Endothelial cell (in vitro differentiated cells): Measurements from ENCODE around the gene SUPT3H. TPM values are rescaled to one million over a fixed set of nuclear protein-coding genes. Genes with fewer than 3 reads are reported as not detected.

Experiments
- DNase-seq: peaks from one replicate; pipeline ENCODE4 v3.0.0; 2021; ENCODE audit warnings: low spot score
- H3K27ac Mint-ChIP-seq: one replicate; pipeline ENCODE4 v1.8.0; 2021; ENCODE audit warnings: mixed read lengths, inconsistent platforms; ENCODE audit not compliant: unreplicated experiment
- H3K27me3 Mint-ChIP-seq: one replicate; pipeline ENCODE4 v1.8.0; 2021; ENCODE audit warnings: mild to moderate bottlenecking, moderate library complexity, mixed read lengths, inconsistent platforms; ENCODE audit not compliant: unreplicated experiment
- H3K36me3 Mint-ChIP-seq: one replicate; pipeline ENCODE4 v1.8.0; 2021; ENCODE audit warnings: mild to moderate bottlenecking, low read depth, mixed read lengths, inconsistent platforms; ENCODE audit not compliant: unreplicated experiment
- H3K4me1 Mint-ChIP-seq: one replicate; pipeline ENCODE4 v1.8.0; 2021; ENCODE audit warnings: mild to moderate bottlenecking, mixed read lengths, inconsistent platforms; ENCODE audit not compliant: unreplicated experiment
- H3K4me3 Mint-ChIP-seq: one replicate; pipeline ENCODE4 v1.8.0; 2021; ENCODE audit warnings: mild to moderate bottlenecking, mixed read lengths, inconsistent platforms; ENCODE audit not compliant: unreplicated experiment
- H3K9me3 Mint-ChIP-seq: one replicate; pipeline ENCODE4 v1.8.0; 2021; ENCODE audit warnings: mixed read lengths, inconsistent platforms; ENCODE audit not compliant: unreplicated experiment
- total RNA-seq: library from RNA; stranded (reverse); fragmentation: NEBNext Ultra II Directional; extraction: Animal tissue kit (Norgen Biotek cat#: 25700); gene quantifications from one replicate; pipeline ENCODE4 v1.2.1, GENCODE V29; 2021; ENCODE audit not compliant: unreplicated experiment
- TF ChIP-seq, protein P1 (sequence below): fragments of 200-600 bp; sonication (generic); IDR thresholded peaks from one replicate; pipeline ENCODE4 v1.5.0; 2021; ENCODE audit warnings: antibody characterized with exemption; ENCODE audit not compliant: unreplicated experiment

Gene SUPT3H
- total RNA-seq, 1 donor from 2014 or later: 28.5 TPM

- TF ChIP-seq, protein P1, sequence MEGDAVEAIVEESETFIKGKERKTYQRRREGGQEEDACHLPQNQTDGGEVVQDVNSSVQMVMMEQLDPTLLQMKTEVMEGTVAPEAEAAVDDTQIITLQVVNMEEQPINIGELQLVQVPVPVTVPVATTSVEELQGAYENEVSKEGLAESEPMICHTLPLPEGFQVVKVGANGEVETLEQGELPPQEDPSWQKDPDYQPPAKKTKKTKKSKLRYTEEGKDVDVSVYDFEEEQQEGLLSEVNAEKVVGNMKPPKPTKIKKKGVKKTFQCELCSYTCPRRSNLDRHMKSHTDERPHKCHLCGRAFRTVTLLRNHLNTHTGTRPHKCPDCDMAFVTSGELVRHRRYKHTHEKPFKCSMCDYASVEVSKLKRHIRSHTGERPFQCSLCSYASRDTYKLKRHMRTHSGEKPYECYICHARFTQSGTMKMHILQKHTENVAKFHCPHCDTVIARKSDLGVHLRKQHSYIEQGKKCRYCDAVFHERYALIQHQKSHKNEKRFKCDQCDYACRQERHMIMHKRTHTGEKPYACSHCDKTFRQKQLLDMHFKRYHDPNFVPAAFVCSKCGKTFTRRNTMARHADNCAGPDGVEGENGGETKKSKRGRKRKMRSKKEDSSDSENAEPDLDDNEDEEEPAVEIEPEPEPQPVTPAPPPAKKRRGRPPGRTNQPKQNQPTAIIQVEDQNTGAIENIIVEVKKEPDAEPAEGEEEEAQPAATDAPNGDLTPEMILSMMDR: no peak
- H3K27me3 Mint-ChIP-seq: peaks cover 2% of the 10 kb centered on the region
- H3K4me1 Mint-ChIP-seq: peaks cover 9% of the 10 kb centered on the region
- H3K4me3 Mint-ChIP-seq: no peak overlapping the region
- no peak overlapping the region for H3K27ac Mint-ChIP-seq
- no peaks in the 10 kb centered on the region for H3K9me3 Mint-ChIP-seq
- DNase-seq: no peak
- H3K36me3 Mint-ChIP-seq: no peaks in the 10 kb centered on the region
Measured at GRCh38 chr6:44806656-44807055, 571.1 kb downstream of the SUPT3H start.

GRCh38 chr6:44805238-44805846 lies 572.4 kb downstream of the SUPT3H start:
- DNase-seq: no peak
- Mint-ChIP-seq H3K9me3 (no peaks in the 10 kb centered on the region), H3K4me3 (no peak overlapping the region), H3K4me1 (peaks cover 9% of the 10 kb centered on the region), H3K27me3 (peaks cover 2% of the 10 kb centered on the region), H3K36me3 (no peaks in the 10 kb centered on the region), H3K27ac (no peak overlapping the region)
- TF ChIP-seq, protein P1: no peak

DNA sequence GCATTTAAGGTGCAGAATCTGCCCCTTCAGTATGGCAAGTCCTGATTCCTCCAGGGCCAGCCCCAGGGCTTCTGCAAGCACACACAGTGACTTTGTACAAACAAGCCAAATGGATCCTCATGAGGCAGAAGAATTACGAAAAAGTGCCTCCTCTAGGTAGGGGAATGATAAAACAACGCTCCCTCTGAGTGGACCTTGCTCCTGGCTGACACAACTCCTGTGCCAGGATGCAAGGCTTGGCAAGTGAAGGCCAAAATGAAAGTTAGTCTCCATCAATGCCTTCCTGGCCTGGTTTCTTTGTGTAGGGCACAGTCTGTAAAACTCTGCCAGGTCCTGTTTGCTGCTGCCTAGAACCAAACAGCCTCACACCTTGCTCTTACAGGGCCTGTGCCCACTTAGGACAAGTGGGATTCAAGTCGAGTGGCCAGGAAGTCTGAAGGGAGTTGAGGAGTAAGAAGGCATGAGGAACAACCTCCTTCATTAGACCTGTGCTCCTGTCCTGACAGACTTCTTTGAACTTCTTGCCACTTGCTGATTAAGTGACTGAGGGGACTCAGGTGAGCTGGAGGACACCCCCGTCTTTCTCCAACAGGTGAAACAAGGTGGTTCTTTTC lies 573.1 kb downstream of the SUPT3H start:
- Mint-ChIP-seq H3K36me3 (no peaks in the 10 kb centered on the region), H3K4me1 (peaks cover 9% of the 10 kb centered on the region), H3K9me3 (no peaks in the 10 kb centered on the region), H3K27ac (no peak overlapping the region), H3K4me3 (no peak overlapping the region), H3K27me3 (peaks cover 2% of the 10 kb centered on the region)
- TF ChIP-seq, protein P1: no peak
- DNase-seq: no peak

DNA sequence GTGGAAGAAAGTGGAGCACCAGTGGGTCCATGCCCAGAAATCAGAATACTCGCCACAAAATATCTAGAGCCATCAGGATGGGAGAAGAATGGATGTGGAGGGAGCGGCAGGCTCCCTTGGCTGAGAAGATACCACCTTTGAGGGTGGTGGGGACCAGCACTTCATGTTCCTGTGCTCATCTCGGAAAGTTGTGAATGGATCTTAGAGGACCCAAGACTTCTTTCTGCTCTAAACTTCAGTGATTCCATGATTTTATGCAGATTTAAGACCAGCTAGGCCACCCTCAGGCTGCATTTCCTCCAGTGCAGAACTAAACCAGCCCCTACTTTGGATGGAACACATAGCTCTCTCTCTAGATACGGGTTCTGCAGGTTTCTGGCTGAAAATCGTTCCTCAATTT lies 573.7 kb downstream of the SUPT3H start:
- H3K27me3 Mint-ChIP-seq: peaks cover 2% of the 10 kb centered on the region
- no peak for DNase-seq
- peaks cover 6% of the 10 kb centered on the region for H3K4me1 Mint-ChIP-seq
- H3K9me3 Mint-ChIP-seq: no peaks in the 10 kb centered on the region
- no peak overlapping the region for H3K4me3 Mint-ChIP-seq
- TF ChIP-seq, protein P1: no peak
- H3K36me3 Mint-ChIP-seq: no peaks in the 10 kb centered on the region
- no peak overlapping the region for H3K27ac Mint-ChIP-seq
